ENCODE results near the gene CER1.

- no peak for TF ChIP-seq CTCF (IDR thresholded peaks at IDR 0.05; ENCODE audit: poor library complexity)
- no peak for TF ChIP-seq EZH2 (IDR thresholded peaks at IDR 0.05; ENCODE audit: borderline replicate concordance)
These were observed 18.8 kb upstream of the CER1 start for GRCh38 chr9:14741369-14741768.

All from hepatocyte (in vitro differentiated cells).